NCI-H748 treated with DMSO at 0.1 percent for 48 hours (cell line): ENCODE data around the gene DIS3L2.
"Not testable (repeated sequence)": the region's sequence is repeated elsewhere in the genome, so short reads cannot be mapped to it uniquely, and the experiment has no call there.

Experiments
- DNase-seq: peaks from one replicate; lab custom pipeline; 2025; lab: John Stamatoyannopoulos, UW

Gene DIS3L2

DNA sequence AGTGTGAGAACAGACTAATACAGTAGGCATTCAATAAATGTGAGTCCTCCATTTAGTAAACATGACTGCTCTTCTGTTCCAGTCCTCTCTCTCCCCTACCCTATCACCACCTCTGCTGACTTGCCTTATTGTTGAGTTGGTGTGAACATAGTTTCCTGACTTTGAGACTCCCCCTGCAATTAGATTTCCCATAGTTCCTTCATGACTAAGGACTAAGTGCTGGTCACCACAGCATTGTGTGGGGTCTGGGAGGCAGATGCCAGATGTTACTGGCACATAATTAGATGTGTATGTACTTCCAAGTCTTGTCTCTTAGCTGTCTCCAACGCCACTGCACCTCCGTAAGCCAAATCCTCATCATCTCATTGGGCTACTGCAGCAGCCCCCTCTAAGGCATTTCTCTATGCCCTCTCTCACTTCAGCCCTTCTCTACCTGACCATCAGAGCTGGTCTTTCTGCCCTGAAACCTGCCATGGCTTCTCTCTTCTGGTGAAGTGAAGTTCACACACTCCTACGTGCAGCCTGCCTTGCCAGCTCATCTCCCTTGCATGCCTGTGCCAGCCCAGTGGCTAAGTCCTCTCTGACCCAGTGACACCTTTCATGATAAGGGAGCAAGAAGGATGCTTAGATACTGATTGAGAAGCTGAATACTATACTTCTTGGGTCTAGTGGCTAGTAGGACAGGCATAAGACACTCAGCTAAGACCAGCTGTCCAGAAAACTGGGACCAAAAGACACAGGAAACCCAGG is 335.4 kb downstream of the DIS3L2 start:
- DNase-seq: no peak

DNA sequence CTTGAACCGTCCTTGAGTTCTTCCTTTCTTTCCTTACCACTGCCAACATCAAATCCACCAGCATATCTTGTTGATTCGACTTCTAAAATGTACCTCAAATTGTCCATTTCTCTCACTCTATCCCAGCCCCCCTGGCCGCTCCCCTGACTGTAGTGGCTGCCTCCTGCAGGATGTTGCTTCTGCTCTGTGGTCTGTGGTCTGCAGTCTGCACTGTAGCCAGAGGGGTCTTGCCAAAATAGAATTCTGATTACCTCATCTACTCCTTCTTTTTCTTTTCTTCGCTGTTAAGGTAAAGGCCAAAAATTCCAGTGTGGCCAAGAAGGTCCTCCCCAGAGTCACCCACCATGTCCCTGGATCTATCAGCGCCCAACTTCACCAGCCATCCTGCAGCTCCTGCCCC is 337.6 kb downstream of the DIS3L2 start:
- DNase-seq: no peak

DNA sequence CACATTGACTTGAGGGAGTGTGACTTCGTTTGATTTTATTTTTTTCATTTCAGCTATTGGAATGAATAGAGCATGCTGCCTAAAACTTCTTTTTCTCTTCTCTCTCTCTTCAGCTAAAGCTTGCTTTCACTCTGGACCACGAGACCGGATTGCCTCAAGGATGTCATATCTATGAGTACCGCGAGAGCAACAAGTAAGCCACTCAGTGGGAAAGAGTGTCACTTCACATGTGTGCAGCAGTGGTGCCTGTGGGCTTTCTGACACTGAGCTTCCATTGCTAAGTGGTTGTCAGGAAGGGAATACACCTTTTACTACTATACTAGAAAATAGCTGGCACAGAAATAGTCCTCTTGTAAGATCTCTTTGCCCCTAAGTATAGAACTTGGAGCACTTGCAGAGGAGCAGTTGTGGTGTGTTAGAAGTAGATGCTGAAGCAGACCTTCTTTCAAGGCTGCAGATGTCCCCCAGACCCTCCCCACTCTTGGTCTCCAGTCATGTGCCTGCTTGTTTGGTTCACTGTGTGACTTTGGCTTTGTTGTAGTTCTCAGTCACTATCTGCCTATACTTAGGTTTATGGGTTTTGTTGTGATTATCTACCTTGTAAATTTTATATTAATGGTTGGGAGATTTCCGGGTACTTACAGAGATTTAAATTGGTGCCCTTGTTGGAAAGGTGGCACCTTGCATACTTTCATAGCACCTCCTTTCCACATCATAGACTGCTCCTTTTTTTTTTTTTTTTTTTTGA is 338.6 kb downstream of the DIS3L2 start:
- no peak for DNase-seq

DNA sequence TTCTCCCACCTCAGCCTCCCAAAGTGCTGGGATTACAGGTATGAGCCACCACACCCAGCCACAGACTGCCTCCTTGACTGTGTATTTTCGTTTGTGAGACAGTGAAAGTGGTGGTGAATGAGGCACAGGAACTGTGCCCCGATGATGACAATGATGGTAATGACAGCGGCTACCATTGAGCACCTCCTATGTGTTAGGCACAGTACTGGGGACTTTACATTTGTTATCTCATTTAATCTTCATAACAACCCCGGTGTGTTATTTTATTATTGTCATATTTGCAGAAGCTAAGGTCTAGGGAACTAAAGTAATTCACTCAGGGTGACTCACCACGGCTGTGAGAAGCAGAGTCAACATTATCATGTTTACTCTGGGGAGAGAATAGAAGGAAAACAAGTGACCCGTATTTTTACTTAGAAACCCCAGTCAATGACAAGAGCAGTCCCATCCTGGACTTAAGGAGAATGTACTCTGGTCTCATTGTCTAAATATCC is 339.4 kb downstream of the DIS3L2 start:
- no peak for DNase-seq

DNA sequence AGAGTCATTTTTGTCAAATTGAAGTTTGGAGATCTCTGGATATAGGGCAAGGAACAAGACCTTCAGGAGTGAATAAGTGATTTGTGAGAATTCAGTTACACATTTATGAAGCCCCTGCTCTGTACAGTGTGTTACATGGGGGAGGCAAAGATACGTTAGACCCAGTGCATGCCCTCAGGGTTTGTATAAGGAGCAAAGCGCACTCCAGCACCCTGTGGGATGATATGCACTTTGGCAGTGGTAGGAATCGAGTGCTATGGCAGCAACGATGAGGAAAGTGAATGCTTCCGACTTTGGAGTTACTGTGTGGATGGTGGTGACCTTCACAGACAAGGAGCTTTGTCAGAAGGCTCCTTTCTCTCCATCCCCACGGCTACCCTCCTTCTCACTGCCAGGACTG is 342.7 kb downstream of the DIS3L2 start:
- no peak for DNase-seq

DNA sequence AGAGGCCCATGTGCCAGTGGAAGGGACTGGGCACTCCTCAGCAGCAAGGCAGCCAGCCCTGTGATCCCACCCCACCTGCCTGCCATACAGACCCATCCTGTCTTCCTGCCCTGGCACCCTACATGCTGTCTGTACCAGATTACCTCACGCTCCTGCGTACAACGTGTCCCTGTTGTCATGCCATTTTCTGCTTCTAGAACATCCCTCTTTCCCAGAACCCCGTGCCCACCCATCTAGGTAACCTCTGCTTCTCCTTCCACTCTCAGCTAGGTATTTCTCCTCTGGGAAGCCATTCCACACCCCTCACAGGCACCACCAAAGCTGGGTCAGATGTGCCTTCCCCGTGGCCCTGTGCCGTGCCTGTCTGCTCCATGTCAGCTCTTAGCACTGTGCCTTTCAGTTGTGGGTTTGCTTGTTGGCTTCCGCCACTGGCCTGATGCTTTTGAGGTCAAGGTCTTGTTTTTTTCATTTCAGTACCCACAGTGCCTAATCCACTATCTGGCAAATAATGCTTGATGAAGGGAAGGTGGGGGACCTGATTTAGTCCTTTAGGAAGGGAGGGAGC is 345.3 kb downstream of the DIS3L2 start:
- DNase-seq: no peak

DNA sequence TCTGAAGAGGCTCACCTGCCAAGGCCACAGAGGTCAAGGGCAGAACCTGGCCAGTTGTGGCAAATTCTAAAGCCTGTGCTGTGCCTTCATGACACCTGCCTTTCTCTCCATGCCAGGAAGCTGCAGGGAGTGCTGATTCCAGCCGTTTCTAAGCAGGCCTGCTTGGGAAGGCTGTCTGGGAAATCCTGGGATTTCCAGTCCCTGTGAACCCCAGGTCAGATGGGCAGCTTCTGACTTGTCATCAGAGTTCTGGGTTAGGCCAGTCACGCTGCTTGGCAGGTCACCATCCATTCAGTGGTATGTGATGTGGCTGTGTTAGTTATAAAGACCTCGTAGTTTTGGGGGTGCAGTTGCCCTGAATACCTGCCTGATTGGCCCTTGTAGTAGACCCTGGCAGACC is 346.3 kb downstream of the DIS3L2 start:
- no peak for DNase-seq

DNA sequence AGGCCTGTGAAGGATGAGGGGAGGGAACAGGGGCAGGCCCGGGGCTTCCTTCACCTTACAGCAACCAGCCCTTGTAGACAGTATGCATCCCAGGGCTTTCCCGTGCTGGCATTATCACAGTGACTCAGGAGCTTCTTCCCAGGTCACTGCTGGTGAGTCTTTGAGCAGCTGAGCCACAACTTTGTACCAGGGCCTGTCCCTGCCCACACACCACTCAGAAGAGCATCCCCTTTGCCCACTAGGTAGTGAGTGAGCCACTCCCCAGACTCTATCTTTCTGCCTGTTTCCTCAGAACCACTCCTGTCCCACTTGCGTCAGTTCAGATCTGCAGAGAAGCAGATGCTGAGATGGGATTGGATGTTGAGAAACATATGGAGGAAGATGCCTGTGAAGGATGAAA is 347.5 kb downstream of the DIS3L2 start:
- DNase-seq: no peak

DNA sequence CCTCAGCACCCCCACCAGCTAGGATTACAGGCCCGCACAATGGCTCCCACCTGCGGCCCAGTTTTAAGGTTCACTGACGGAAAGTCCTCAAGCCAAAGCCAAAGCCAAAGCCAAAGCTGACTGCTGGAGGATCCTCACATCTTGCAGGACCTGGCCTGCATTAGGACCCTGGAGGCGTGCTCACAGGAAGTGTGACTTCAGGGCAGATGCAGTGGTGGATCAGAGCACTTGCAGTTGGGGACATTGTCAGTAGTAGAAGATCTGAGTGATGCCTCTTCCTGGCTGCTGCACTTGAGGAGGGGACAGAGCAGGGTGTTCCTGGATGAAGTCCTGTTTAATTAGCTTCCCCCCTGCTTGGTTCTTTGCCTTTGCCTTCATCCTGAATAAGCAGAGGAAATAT is 348.1 kb downstream of the DIS3L2 start:
- DNase-seq: no peak

DNA sequence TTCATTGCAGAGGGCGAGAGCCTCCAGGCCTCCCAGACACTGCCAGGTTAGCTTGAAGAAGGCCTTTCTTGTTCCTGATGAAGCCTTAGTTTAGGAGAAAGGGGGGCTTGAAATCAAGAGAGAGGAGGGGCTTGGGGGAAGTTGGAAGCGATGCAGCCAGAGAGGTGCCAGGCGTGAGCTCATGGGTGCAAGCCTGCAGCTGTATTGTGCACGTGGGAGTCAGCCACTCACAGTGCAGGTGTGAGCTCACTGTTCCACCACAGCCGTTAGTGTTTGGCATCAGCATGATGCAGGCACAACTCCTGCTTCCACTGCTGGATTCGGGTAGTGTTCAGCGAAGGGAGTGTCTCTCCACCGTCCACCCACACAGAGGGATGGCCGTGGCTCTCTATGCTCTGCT is 348.6 kb downstream of the DIS3L2 start:
- no peak for DNase-seq

DNA sequence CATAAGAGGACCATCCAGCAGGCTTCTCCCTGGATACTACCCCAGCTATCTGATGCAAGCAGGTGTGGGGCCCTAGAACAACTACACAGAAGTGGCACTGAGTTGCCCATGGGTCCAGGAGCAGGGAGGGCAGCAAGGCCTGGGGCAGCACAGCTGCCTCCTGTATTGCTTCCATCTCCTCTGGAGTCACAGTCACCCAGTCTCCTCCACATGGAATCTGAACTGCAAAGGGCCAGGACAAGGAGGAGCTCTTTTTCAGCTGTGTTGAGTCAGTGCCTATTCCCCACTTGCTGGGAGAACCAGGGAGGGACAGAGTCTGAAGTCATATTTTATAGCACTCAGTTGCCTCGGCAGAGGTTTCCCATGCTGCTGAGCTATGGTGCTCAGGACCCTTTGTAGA is 349.2 kb downstream of the DIS3L2 start:
- no peak for DNase-seq

DNA sequence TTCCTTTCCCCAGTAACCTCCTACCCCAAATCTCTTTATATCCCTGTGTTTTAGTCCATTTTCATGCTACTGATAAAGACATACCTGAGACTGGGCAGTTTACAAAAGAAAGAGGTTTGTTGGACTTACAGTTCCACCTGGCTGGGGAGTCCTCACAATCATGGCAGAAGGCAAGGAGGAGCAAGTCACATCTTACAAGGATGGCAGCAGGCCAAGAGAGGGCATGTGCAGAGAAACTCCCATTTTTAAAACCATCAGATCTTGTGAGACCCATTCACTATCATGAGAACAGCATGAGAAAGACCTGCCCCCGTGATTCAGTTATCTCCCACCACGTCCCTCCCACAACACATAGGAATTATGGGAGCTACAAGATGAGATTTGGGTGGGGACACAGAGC is 352.1 kb downstream of the DIS3L2 start:
- not testable (repeated sequence) for DNase-seq

DNA sequence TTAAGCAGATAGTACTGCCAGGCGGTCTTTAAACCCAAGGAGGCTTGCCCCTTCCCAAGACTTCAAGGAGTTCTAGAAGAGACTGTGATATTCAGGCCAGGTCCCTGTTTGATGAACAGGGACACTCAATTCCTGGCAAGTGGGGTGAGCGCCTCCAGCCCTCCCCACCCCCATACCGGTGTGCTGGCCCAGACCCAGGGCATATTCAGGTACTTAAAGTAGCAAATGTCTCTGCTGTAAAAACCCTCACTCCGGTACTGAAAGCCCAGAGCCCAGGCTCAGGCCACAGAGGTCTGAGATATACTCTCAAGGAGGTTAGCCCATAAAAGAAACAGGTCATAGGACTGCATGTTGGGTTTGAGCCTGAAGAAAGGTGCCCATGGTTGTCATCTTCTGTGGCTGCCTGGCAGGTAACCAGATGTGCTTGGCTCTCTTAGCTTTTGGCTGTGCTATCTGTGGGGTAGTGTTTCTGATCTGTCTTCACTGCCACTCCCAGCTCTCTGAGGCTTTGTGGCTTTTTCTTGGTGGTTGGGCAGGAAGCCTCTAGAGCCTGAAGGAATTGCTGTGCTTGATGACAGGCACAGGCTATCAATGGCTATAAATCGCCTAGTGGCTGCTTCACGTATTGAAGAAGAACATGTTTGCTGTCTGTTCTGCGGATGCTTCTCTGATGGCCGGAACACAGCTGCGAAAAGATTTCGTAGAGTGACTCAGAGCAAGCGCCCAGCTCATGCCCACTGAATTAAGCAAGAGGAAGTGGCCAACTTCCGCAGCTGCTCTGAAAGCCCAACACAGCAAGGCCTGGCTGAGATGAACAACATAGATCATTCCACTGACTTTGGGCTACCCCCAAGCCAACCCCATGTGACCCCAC is 353.8 kb downstream of the DIS3L2 start:
- no peak for DNase-seq

DNA sequence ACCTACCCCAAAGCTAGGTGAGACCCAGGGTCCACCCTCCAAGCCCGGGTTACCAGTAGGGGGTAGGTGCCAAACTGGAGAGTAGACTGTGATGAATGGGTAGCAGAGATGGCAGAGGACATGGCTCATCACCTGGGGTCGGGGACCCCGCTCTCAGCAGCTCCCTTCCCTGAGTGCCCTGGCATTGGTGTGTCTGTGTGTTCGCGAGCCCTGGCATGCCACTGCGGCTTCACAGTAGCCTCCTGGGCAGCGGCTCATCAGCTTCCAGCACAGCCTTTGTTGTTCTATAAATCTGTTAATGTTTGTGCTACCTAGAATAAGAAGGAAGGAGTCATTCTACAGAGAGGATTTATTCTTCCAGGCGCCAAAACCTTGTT is 354.4 kb downstream of the DIS3L2 start:
- no peak for DNase-seq

DNA sequence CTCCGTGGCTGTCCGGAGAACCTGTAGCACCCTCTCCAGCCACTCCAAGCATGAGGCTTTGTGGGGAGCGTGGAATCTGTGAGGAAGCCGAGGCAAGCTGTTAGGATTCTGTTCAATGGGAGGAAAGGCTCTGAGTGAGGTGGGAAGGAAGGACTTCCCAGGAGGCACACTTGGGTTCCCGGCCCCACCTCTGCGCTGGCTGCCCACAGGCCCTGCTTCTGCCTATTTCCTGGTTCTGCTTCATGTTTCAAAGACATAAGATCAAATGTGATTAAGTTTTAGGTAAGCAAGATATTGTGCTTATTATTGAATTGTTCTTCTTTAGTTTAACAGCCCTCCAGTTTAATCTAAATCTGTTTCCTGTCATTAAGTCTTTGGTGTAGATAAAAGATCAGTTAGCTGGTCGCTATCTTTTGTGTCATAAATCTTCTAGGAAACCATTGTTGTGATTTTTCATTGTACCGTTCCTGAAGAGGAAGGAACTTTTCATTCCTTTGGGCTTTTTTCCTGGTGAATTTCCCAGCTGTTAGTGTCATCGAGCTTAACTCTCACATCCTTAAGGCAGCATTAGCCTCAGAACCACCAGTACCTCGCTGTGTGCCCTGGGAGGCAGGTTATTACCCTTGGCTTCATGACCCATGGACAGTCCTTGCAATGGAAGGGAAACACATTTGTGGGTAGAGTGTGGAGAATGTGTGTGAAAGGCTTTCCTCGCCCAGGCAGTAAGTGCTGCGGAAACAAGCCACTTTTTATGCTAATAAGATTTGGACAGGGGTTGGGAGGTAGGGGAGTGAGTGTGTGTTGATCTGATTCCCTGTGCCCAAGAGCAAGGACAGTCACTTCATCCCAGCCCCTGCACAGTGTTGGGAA is 355.2 kb downstream of the DIS3L2 start:
- no peak for DNase-seq

DNA sequence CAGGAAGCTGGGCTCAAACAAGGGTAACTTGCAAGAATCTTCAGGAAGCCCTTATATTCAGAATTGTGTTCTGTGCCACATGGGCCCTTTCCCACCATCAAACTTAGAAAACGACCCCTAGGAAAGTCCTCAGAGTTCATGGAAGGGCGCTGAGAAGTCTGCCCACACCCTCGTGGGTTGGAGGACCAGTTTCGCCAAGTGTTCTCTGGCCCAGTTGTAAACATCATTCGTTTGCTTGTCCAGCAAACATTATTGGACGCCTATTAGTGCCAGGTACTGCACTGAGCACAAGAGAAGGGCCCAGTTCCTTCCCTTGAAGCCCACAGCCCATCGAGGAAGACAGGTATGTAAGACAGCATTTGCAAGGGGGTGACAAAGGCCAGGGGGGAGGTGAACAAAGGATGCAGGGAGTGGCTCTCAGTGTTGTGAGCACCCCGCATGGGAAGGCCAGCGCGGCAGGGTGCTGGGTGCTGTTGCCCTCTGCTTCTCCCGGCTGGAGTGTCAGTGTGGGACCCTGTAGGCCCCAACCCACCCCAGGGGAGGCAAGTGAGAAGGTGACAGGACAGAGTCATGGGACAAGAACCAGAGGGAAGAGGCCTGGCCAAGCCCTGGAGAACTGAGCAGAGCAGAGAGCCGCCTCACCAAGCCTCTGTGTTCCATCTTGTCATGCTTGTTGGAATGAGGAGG is 356.8 kb downstream of the DIS3L2 start:
- DNase-seq: no peak

DNA sequence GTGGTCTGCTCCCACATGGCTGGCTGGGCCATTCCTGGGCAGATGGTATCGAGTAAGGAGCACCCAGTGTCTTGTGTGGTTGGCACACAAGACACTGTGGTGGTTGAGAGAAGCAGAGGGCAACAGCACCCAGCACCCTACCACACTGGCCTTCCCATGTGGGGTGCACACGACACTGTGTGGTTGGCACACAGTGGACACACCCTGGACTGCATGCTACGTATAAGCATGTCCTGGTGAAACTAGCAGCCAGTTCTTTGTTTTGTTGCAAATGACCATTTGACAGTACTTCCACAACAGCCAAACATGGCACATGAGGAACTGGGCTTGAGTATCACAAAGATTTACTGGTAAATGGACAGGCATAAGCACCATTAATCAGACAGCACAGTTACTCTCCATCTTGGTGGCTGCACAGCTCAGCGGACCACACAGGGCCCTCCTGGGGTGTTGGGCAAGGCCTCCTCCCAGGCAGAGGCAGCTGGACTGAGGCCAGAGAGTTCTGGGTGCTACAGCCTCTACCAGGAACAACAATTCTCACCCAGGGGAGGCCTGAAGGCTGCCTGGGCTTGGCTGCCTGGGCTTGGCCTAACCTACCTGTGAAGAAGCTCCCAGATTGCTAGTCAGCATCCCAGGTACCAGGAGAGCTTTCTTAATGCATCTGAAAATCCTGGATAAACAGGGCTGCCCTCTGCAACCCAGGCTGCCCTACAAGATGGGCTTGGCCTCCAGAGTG is 357.7 kb downstream of the DIS3L2 start:
- no peak for DNase-seq

DNA sequence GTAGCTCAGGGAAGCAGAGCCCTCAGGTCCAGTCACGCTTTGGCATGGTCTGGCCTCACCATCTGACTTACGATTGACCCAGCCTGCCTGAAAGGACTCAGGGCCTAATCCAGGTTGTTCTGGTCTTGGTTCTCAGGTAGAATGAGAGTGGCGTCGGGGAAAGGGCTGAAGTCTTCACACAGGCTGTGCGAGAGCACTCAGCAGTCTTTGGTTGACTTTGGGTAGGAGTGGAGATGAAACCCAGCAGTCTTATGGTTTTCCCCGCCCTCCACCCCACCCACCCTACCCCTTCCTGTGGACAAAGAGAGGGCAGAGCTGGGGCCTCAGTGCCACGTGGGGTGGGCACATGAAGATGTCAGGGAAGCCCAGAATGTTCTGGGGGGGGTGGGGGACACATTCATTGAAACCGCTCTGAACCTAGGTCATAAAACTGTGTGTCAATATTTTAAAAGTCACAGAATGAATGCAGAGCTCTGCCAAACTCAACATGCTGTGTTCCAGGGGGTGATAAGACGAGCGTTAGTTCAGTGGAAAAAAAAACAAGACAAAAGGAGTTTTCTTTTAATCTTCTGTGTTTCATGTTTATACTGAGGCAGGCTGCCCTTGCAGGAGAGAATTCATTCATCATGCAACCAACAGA is 358.4 kb downstream of the DIS3L2 start:
- DNase-seq: no peak

DNA sequence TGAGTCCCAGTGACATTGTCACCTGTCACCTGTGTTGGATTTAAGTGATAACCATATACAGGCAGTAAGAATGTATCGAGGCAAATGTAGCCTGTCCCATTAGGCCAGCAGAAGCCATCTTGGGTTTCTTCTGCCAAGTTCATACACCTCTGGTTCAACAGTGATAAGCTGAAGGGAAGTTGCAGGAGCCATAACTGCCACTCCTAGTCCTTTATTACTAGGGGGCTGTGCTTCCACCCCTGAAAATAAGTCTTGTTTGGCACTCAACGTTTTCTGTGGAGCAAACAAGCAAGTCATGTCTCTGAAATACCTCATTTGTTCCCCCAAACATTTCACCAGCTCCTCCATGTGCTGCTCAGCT is 358.9 kb downstream of the DIS3L2 start:
- no peak for DNase-seq
